Measurements from ENCODE around the gene AMOT. TPM values are rescaled to one million over a fixed set of nuclear protein-coding genes. Genes with fewer than 3 reads are reported as not detected.

AMOT gene
- total and polyA plus RNA-seq, 2 donors (not counting 1 experiment from before 2014, with no cell fraction given): 0.91 to 5.2 TPM

- H3K36me3 ChIP-seq (replicated peaks in 1 of 2; ENCODE audit: control extremely low read depth in 1 of 2, control insufficient read depth in 1 of 2, extremely low read depth in 1 of 2, insufficient read depth in 2 of 2, low read length in 1 of 2): no peaks in the 10 kb centered on the region
- Mint-ChIP-seq H3K4me1 (peaks cover 17% of the 10 kb centered on the region), H3K27ac (peak overlapping the region; percentile 72), H3K27me3 (no peaks in the 10 kb centered on the region), H3K9me3 (ENCODE audit: insufficient read depth) (no peaks in the 10 kb centered on the region), H3K4me3 (peak overlapping the region; percentile 76)
- H3K9ac ChIP-seq (ENCODE audit: low read length): peak overlapping the region; percentile 15
- H4K20me1 ChIP-seq (ENCODE audit: control insufficient read depth, insufficient read depth, low read length, poor library complexity, severe bottlenecking): no peaks in the 10 kb centered on the region
- peak; percentile 61 for DNase-seq
- H3K9me3 ChIP-seq (ENCODE audit: control extremely low read depth in 1 of 3, control insufficient read depth in 2 of 3, insufficient read depth in 1 of 3, low read length in 2 of 3): no peaks in the 10 kb centered on the region
- no peaks in the 10 kb centered on the region for H3K79me2 ChIP-seq (ENCODE audit: control insufficient read depth, insufficient read depth, low read length)
- POLR2A ChIA-PET: no interaction called here
- WGBS (ENCODE audit: insufficient coverage): no CpG with 5 or more reads among the region's 7 CpGs
- H3K27ac ChIP-seq (ENCODE audit: low read length in 2 of 2): peak overlapping the region; percentile 14 to 20
- H2AFZ ChIP-seq (ENCODE audit: insufficient read depth, low read depth, low read length, poor library complexity, severe bottlenecking): peak overlapping the region; percentile 17
- H3K4me1 ChIP-seq (ENCODE audit: control insufficient read depth in 2 of 2, insufficient read depth in 2 of 2, low read length in 2 of 2): peaks cover 18 to 25% of the 10 kb centered on the region in 2 donors
- H3K4me2 ChIP-seq (replicated peaks; ENCODE audit: low read depth, low read length, poor library complexity, severe bottlenecking): peak overlapping the region; percentile 55
- no peak for TF ChIP-seq EZH2 (IDR thresholded peaks at IDR 0.05; ENCODE audit: borderline replicate concordance, insufficient read depth, low read depth, low read length, poor library complexity, severe bottlenecking)
- TF ChIP-seq, protein P1, sequence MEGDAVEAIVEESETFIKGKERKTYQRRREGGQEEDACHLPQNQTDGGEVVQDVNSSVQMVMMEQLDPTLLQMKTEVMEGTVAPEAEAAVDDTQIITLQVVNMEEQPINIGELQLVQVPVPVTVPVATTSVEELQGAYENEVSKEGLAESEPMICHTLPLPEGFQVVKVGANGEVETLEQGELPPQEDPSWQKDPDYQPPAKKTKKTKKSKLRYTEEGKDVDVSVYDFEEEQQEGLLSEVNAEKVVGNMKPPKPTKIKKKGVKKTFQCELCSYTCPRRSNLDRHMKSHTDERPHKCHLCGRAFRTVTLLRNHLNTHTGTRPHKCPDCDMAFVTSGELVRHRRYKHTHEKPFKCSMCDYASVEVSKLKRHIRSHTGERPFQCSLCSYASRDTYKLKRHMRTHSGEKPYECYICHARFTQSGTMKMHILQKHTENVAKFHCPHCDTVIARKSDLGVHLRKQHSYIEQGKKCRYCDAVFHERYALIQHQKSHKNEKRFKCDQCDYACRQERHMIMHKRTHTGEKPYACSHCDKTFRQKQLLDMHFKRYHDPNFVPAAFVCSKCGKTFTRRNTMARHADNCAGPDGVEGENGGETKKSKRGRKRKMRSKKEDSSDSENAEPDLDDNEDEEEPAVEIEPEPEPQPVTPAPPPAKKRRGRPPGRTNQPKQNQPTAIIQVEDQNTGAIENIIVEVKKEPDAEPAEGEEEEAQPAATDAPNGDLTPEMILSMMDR (IDR thresholded peaks at IDR 0.05): no peak
- CTCF ChIA-PET: no interaction called here
- intact Hi-C loops (cut with micrococcal nuclease): loop anchor here (5.0 kb wide), 1 partner anchor 81 kb away; the partner anchor contains the start of gene AMOT
- peak; percentile 79 for ATAC-seq (ENCODE audit: low read depth)
- H3K4me3 ChIP-seq (ENCODE audit: control extremely low read depth in 1 of 5, extremely low read depth in 1 of 5, insufficient read depth in 1 of 5, low read depth in 2 of 5, low read length in 4 of 5): peak overlapping the region in 2 of 5 experiments; percentile 26 to 31
- H3K27me3 ChIP-seq (replicated peaks in 1 of 4; ENCODE audit: control extremely low read depth in 1 of 4, control insufficient read depth in 3 of 4, insufficient read depth in 4 of 4, low read length in 3 of 4): no peaks in the 10 kb centered on the region
Observed at GRCh38 chrX:112761242-112762207, 79.1 kb downstream of the AMOT start.

DNA sequence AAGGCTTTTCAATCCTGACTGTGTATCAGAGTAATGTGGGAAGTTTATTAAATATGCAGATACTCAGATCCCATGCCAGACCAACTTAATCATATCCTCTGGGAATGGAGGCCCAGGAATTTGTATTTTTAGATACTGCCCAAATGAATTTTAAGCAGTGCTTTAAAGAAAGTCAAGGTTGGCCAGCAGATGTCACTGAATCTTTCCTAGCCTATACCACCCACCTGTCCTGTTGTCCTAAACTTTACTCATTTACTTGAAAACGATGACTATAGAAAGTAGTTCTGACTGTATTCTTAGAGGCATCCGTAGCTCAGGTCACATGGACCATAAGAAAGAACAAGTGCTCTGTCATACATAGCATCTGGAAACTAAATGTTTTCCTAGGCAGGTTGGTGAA is 79.9 kb downstream of the AMOT start:
- no CpG with 5 or more reads among the region's 2 CpGs for WGBS (ENCODE audit: insufficient coverage)
- H3K27ac Mint-ChIP-seq: peak overlapping the region; percentile 41
- TF ChIP-seq, protein P1 (IDR thresholded peaks at IDR 0.05): no peak
- no peak for TF ChIP-seq EZH2 (IDR thresholded peaks at IDR 0.05; ENCODE audit: borderline replicate concordance, insufficient read depth, low read depth, low read length, poor library complexity, severe bottlenecking)

More for the DNA sequence above, 79.9 kb downstream of the AMOT start:
- Histone ChIP-seq H3K9ac (ENCODE audit: low read length) (no peak overlapping the region), H3K27me3 (replicated peaks in 1 of 4; ENCODE audit: control extremely low read depth in 1 of 4, control insufficient read depth in 3 of 4, insufficient read depth in 4 of 4, low read length in 3 of 4) (no peaks in the 10 kb centered on the region), H3K79me2 (ENCODE audit: control insufficient read depth, insufficient read depth, low read length) (no peaks in the 10 kb centered on the region), H3K27ac (ENCODE audit: low read length in 2 of 2) (no peak overlapping the region), H2AFZ (ENCODE audit: insufficient read depth, low read depth, low read length, poor library complexity, severe bottlenecking) (no peak overlapping the region), H3K4me3 (ENCODE audit: control extremely low read depth in 1 of 5, extremely low read depth in 1 of 5, insufficient read depth in 1 of 5, low read depth in 2 of 5, low read length in 4 of 5) (no peak overlapping the region), H3K4me2 (replicated peaks; ENCODE audit: low read depth, low read length, poor library complexity, severe bottlenecking) (peak overlapping the region; percentile 3), H3K9me3 (ENCODE audit: control extremely low read depth in 1 of 3, control insufficient read depth in 2 of 3, insufficient read depth in 1 of 3, low read length in 2 of 3) (no peaks in the 10 kb centered on the region), H3K4me1 (ENCODE audit: control insufficient read depth in 2 of 2, insufficient read depth in 2 of 2, low read length in 2 of 2) (peaks cover 18 to 25% of the 10 kb centered on the region in 2 donors), H4K20me1 (ENCODE audit: control insufficient read depth, insufficient read depth, low read length, poor library complexity, severe bottlenecking) (no peaks in the 10 kb centered on the region), H3K36me3 (replicated peaks in 1 of 2; ENCODE audit: control extremely low read depth in 1 of 2, control insufficient read depth in 1 of 2, extremely low read depth in 1 of 2, insufficient read depth in 2 of 2, low read length in 1 of 2) (no peaks in the 10 kb centered on the region)
- ATAC-seq (ENCODE audit: low read depth): no peak
- Mint-ChIP-seq H3K4me3 (no peak overlapping the region), H3K9me3 (ENCODE audit: insufficient read depth) (no peaks in the 10 kb centered on the region), H3K27me3 (no peaks in the 10 kb centered on the region), H3K4me1 (peaks cover 17% of the 10 kb centered on the region)
- DNase-seq: peak; percentile 2
- intact Hi-C loops (cut with micrococcal nuclease): loop anchor here (5.0 kb wide), 1 partner anchor 82 kb away; the partner anchor contains the start of gene AMOT
- CTCF ChIA-PET: no interaction called here
- POLR2A ChIA-PET: no interaction called here

All from B cell (primary cell).